HCT116 (cell line): ENCODE measurements around the gene SPATC1L. TPM values are rescaled to one million over a fixed set of nuclear protein-coding genes. Genes with fewer than 3 reads are reported as not detected.

Experiments
- ATAC-seq: fragments of 200-7000 bp; cut with Tn5 transposase; 2 replicates; pipeline ENCODE4 v1.9.1; 2020; ENCODE audit warnings: mild to moderate bottlenecking, moderate library complexity
- BruUV-seq: library from RNA; stranded (reverse); fragments of 400-500 nt; replicated peaks from 2 replicates; lab custom pipeline; 2021; lab: Mats Ljungman, UMichigan
- CTCF ChIA-PET: fragments of 300-600 bp; sonication (Branson Sonifier 250); formaldehyde crosslinking; loops from one replicate; lab custom pipeline; 2021; ENCODE audit warnings: antibody characterized with exemption; lab: Charles Lee
- POLR2A ChIA-PET: fragments of 300-600, 350-600 bp; sonication (Branson Sonifier 250); formaldehyde crosslinking; loops from one replicate; lab custom pipeline; 2021; ENCODE audit warnings: antibody characterized with exemption; lab: Charles Lee
- RAD21 ChIA-PET, 2 experiments: fragments of 300-600 bp; sonication (Branson Sonifier 250); formaldehyde crosslinking; loops; one replicate each; lab custom pipeline; 2023; ENCODE audit warnings: low total read pairs in 2 of 2; ENCODE audit not compliant: uncharacterized antibody in 2 of 2, unreplicated experiment in 2 of 2, low non-redundant PET in 1 of 2; lab: Charles Lee
- DNase-seq: peaks from one replicate; pipeline ENCODE4 v3.0.0-alpha.2; 2010; ENCODE audit warnings: low read depth, low spot score
- H2AFZ ChIP-seq: fragments of 200-600 bp; shearing (Covaris generic), sonication (generic); 2 replicates; pipeline ENCODE4 v1.6.1; 2017; ENCODE audit warnings: low read depth, mixed run types, mixed read lengths, antibody characterized with exemption, low read length; ENCODE audit not compliant: poor library complexity, severe bottlenecking
- H3K27ac ChIP-seq: 2 replicates; pipeline ENCODE4 v1.5.1; 2012; ENCODE audit warnings: low read depth, low read length
- H3K27me3 ChIP-seq: fragments of 200-600 bp; sonication (generic); 2 replicates; pipeline ENCODE4 v1.6.1; 2016; ENCODE audit warnings: mixed run types, low read length, mixed read lengths; ENCODE audit not compliant: insufficient read depth
- H3K36me3 ChIP-seq, 2 experiments: fragments of 200-500 bp in 1 of 2; fragments of 200-600 bp in 1 of 2; sonication (Bioruptor generic) in 1 of 2; sonication (generic) in 1 of 2; 2 replicates each; pipeline versions ENCODE4 v1.5.1 to v1.6.1; 2014 to 2016; ENCODE audit warnings: low read length in 2 of 2, inconsistent platforms in 1 of 2, mixed read lengths in 1 of 2, mixed run types in 1 of 2; ENCODE audit not compliant: insufficient read depth in 2 of 2, control insufficient read depth in 1 of 2
- H3K4me1 ChIP-seq, 2 experiments: fragments of 200-600 bp in 1 of 2; sonication (generic) in 1 of 2; 2 replicates each; pipeline versions ENCODE4 v1.5.1 to v1.6.1; 2012 to 2017; ENCODE audit warnings: low read length in 2 of 2, inconsistent platforms in 1 of 2, mild to moderate bottlenecking in 1 of 2, mixed read lengths in 1 of 2, mixed run types in 1 of 2, moderate library complexity in 1 of 2; ENCODE audit not compliant: insufficient read depth in 2 of 2, control insufficient read depth in 1 of 2
- H3K4me2 ChIP-seq: fragments of 200-600 bp; sonication (generic); 2 replicates; pipeline ENCODE4 v1.6.1; 2017; ENCODE audit warnings: mixed run types, low read length, mixed read lengths
- H3K4me3 ChIP-seq, 2 experiments: fragments of 200-600 bp in 1 of 2; sonication (generic) in 1 of 2; replicated peaks in 1 of 2; 2 replicates each; pipeline ENCODE4 v1.5.1; 2011 to 2016; ENCODE audit warnings: low read length in 2 of 2, control low read depth in 1 of 2, low read depth in 1 of 2, mild to moderate bottlenecking in 1 of 2, mixed read lengths in 1 of 2, mixed run types in 1 of 2
- H3K79me2 ChIP-seq: fragments of 200-600 bp; sonication (generic); 2 replicates; pipeline ENCODE4 v1.6.1; 2017; ENCODE audit warnings: mild to moderate bottlenecking, mixed run types, low read length, moderate library complexity, mixed read lengths; ENCODE audit not compliant: insufficient read depth
- H3K9ac ChIP-seq: fragments of 200-600 bp; sonication (generic); 2 replicates; pipeline ENCODE4 v1.6.1; 2016; ENCODE audit warnings: low read length, mixed read lengths
- H3K9me2 ChIP-seq: fragments of 200-600 bp; sonication (generic), shearing (Covaris generic); 2 replicates; pipeline ENCODE4 v1.6.1; 2017; ENCODE audit warnings: mixed run types, mild to moderate bottlenecking, moderate library complexity; ENCODE audit not compliant: insufficient read depth
- H3K9me3 ChIP-seq, 2 experiments: fragments of 200-500 bp in 1 of 2; fragments of 200-600 bp in 1 of 2; sonication (Bioruptor generic) in 1 of 2; sonication (generic) in 1 of 2; 2 replicates each; pipeline ENCODE4 v1.6.1; 2014 to 2017; ENCODE audit warnings: low read length in 2 of 2, mixed read lengths in 2 of 2, inconsistent platforms in 1 of 2, low read depth in 1 of 2, mild to moderate bottlenecking in 1 of 2, mixed run types in 1 of 2, moderate library complexity in 1 of 2; ENCODE audit not compliant: control insufficient read depth in 1 of 2, insufficient read depth in 1 of 2
- H4K20me1 ChIP-seq: fragments of 200-600 bp; sonication (generic), shearing (Covaris generic); 2 replicates; pipeline ENCODE4 v1.6.1; 2017; ENCODE audit warnings: mixed run types, mild to moderate bottlenecking, moderate library complexity; ENCODE audit not compliant: insufficient read depth
- CBX3 ChIP-seq: IDR thresholded peaks from 2 replicates; pipeline ENCODE4 v1.6.1; 2012; ENCODE audit warnings: low read depth
- EGR1 ChIP-seq: IDR thresholded peaks from 2 replicates; pipeline ENCODE4 v1.6.1; 2012; ENCODE audit warnings: low read depth
- ELF1 ChIP-seq: IDR thresholded peaks from 2 replicates; pipeline ENCODE4 v1.6.1; 2012; ENCODE audit warnings: low read depth, borderline replicate concordance
- FOSL1 ChIP-seq: IDR thresholded peaks from 2 replicates; pipeline ENCODE4 v1.6.1; 2012; ENCODE audit warnings: low read depth
- JUND ChIP-seq: IDR thresholded peaks from 2 replicates; pipeline ENCODE4 v1.6.1; 2012
- POLR2AphosphoS5 ChIP-seq: IDR thresholded peaks from 2 replicates; pipeline ENCODE4 v1.6.1; 2011; ENCODE audit warnings: mild to moderate bottlenecking, low read depth, low read length, moderate library complexity
- RAD21 ChIP-seq: IDR thresholded peaks from 2 replicates; pipeline ENCODE4 v1.6.1; 2012; ENCODE audit warnings: low read depth, mild to moderate bottlenecking
- SIN3A ChIP-seq: IDR thresholded peaks from 2 replicates; pipeline ENCODE4 v1.6.1; 2012; ENCODE audit warnings: low read depth
- SRF ChIP-seq: IDR thresholded peaks from 2 replicates; pipeline ENCODE4 v1.6.1; 2012; ENCODE audit warnings: low read depth
- TCF7L2 ChIP-seq: IDR thresholded peaks from 2 replicates; pipeline ENCODE4 v1.7.0; 2011; ENCODE audit warnings: borderline replicate concordance, inconsistent platforms; ENCODE audit not compliant: insufficient read depth, insufficient read length; ENCODE audit errors: extremely low read depth
- ZFX ChIP-seq: fragments of 450-650 bp; IDR thresholded peaks from 2 replicates; pipeline ENCODE4 v1.6.1; 2017
- ZNF274 ChIP-seq: fragments of 200-500 bp; sonication (Bioruptor generic); IDR thresholded peaks from 2 replicates; pipeline ENCODE4 v1.6.1; 2014; ENCODE audit warnings: mild to moderate bottlenecking, low read depth, low read length, inconsistent platforms
- intact Hi-C: fragments of 100-400 bp; cut with micrococcal nuclease; formaldehyde crosslinking; loops from 2 replicates; pipeline ENCODE4 v1.10.0; 2022
- total RNA-seq: library from RNA; stranded (reverse); gene quantifications from one replicate; pipeline ENCODE4 v1.2.1, GENCODE V29; 2021; ENCODE audit not compliant: unreplicated experiment
- TF ChIP-seq, protein P1 (sequence below): IDR thresholded peaks from 2 replicates; pipeline ENCODE4 v1.6.1; 2012
- TF ChIP-seq, protein P2 (sequence below), 3 experiments: fragments of 200-600 bp in 1 of 3; sonication (generic) in 1 of 3; IDR thresholded peaks in 2 of 3; conservative IDR thresholded peaks in 1 of 3; 2 replicates each; pipeline ENCODE4 v1.5.1; 2012 to 2017; ENCODE audit warnings: low read depth in 2 of 3, low read length in 2 of 3, antibody characterized with exemption in 1 of 3, borderline replicate concordance in 1 of 3, control low read depth in 1 of 3, mild to moderate bottlenecking in 1 of 3, mixed read lengths in 1 of 3, mixed run types in 1 of 3, moderate library complexity in 1 of 3; ENCODE audit not compliant: insufficient read depth in 1 of 3
- TF ChIP-seq, protein P3 (sequence below): IDR thresholded peaks from 2 replicates; pipeline ENCODE4 v1.6.1; 2012; ENCODE audit warnings: low read depth

The SPATC1L gene
- total RNA-seq, 1 experiment from 2014 or later = 1.3 TPM

DNA sequence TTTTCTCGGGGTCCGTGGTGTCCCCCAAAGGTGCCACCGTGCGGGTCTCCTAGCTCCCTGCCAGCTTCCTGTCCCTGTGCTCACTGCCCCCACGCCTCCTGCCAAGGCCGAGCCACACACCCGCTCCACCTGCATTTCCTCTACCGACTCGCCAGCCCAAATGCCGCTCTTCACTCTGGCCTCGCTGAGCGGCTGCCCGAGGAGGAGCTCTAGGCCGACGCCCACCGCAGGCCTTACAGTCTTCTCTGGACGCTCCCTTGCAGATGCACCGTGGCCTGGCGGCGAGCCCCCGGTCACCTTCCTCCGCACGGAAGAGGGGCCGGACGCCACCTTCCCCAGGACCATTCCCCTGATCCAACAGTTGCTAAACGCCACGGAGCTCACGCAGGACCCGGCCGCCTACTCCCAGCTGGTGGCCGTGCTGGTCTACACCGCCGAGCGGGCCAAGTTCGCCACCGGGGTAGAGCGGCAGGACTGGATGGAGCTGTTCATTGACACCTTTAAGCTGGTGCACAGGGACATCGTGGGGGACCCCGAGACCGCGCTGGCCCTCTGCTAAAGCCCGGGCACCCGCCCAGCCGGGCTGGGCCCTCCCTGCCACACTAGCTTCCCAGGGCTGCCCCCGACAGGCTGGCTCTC is 55.2 kb downstream of the SPATC1L start:
- intact Hi-C loops = no loop called here

More for the DNA sequence above, 55.2 kb downstream of the SPATC1L start:
- H3K27me3 ChIP-seq = no peaks in the 10 kb centered on the region
- H3K9ac ChIP-seq = no peak overlapping the region
- no peak overlapping the region for H3K27ac ChIP-seq
- H3K4me1 ChIP-seq = no peaks in the 10 kb centered on the region
- H3K9me3 ChIP-seq = no peaks in the 10 kb centered on the region
- H3K4me3 ChIP-seq = no peak overlapping the region
- RAD21 ChIA-PET = no interaction called here
- H4K20me1 ChIP-seq = no peaks in the 10 kb centered on the region
- TF ChIP-seq ELF1 (no peak), RAD21 (no peak), POLR2AphosphoS5 (no peak), CBX3 (no peak), ZFX (no peak), JUND (no peak), TCF7L2 (no peak), ZNF274 (no peak), SIN3A (no peak), EGR1 (no peak), SRF (no peak), FOSL1 (no peak)
- TF ChIP-seq, protein P1, sequence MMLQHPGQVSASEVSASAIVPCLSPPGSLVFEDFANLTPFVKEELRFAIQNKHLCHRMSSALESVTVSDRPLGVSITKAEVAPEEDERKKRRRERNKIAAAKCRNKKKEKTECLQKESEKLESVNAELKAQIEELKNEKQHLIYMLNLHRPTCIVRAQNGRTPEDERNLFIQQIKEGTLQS = no peak
- TF ChIP-seq, protein P2, sequence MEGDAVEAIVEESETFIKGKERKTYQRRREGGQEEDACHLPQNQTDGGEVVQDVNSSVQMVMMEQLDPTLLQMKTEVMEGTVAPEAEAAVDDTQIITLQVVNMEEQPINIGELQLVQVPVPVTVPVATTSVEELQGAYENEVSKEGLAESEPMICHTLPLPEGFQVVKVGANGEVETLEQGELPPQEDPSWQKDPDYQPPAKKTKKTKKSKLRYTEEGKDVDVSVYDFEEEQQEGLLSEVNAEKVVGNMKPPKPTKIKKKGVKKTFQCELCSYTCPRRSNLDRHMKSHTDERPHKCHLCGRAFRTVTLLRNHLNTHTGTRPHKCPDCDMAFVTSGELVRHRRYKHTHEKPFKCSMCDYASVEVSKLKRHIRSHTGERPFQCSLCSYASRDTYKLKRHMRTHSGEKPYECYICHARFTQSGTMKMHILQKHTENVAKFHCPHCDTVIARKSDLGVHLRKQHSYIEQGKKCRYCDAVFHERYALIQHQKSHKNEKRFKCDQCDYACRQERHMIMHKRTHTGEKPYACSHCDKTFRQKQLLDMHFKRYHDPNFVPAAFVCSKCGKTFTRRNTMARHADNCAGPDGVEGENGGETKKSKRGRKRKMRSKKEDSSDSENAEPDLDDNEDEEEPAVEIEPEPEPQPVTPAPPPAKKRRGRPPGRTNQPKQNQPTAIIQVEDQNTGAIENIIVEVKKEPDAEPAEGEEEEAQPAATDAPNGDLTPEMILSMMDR (IDR thresholded peaks at IDR 0.05 in 2 of 3, conservative IDR thresholded peaks at IDR 0.05 in 1 of 3; ENCODE audit: borderline replicate concordance in 1 of 3, insufficient read depth in 1 of 3, low read depth in 2 of 3, low read length in 2 of 3) = no peak
- TF ChIP-seq, protein P3, sequence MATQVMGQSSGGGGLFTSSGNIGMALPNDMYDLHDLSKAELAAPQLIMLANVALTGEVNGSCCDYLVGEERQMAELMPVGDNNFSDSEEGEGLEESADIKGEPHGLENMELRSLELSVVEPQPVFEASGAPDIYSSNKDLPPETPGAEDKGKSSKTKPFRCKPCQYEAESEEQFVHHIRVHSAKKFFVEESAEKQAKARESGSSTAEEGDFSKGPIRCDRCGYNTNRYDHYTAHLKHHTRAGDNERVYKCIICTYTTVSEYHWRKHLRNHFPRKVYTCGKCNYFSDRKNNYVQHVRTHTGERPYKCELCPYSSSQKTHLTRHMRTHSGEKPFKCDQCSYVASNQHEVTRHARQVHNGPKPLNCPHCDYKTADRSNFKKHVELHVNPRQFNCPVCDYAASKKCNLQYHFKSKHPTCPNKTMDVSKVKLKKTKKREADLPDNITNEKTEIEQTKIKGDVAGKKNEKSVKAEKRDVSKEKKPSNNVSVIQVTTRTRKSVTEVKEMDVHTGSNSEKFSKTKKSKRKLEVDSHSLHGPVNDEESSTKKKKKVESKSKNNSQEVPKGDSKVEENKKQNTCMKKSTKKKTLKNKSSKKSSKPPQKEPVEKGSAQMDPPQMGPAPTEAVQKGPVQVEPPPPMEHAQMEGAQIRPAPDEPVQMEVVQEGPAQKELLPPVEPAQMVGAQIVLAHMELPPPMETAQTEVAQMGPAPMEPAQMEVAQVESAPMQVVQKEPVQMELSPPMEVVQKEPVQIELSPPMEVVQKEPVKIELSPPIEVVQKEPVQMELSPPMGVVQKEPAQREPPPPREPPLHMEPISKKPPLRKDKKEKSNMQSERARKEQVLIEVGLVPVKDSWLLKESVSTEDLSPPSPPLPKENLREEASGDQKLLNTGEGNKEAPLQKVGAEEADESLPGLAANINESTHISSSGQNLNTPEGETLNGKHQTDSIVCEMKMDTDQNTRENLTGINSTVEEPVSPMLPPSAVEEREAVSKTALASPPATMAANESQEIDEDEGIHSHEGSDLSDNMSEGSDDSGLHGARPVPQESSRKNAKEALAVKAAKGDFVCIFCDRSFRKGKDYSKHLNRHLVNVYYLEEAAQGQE = no peak
- no peak overlapping the region for H3K4me2 ChIP-seq
- H3K36me3 ChIP-seq = no peaks in the 10 kb centered on the region; a peak in 1 of 4 replicates
- no peak for DNase-seq
- CTCF ChIA-PET = no interaction called here
- no peak for ATAC-seq
- no peak overlapping the region for H2AFZ ChIP-seq
- no TSS peak for BruUV-seq
- POLR2A ChIA-PET = no interaction called here
- H3K79me2 ChIP-seq = no peaks in the 10 kb centered on the region
- H3K9me2 ChIP-seq = no peaks in the 10 kb centered on the region
